Esophagus squamous epithelium (tissue), 4 donors: ENCODE measurements around the gene FCAR.
"Not testable (repeated sequence)": the region's sequence is repeated elsewhere in the genome, so short reads cannot be mapped to it uniquely, and the experiment has no call there.

ENCODE experiments used
- POLR2A ChIP-seq, 4 donors: fragments of 450-650 bp; IDR thresholded peaks; one replicate each; pipeline ENCODE4 v1.6.1; 2017; ENCODE audit warnings: antibody characterized with exemption in 4 of 4, mild to moderate bottlenecking in 4 of 4, moderate library complexity in 3 of 4
- TF ChIP-seq, protein P1 (sequence below), 6 experiments: fragments of 450-650 bp in 4 of 6; fragments of 200-600 bp in 2 of 6; sonication (generic) in 2 of 6; IDR thresholded peaks; one replicate each; pipeline ENCODE4 v1.5.1; 2016 to 2019; ENCODE audit warnings: antibody characterized with exemption in 6 of 6, mild to moderate bottlenecking in 4 of 6, moderate library complexity in 4 of 6

DNA sequence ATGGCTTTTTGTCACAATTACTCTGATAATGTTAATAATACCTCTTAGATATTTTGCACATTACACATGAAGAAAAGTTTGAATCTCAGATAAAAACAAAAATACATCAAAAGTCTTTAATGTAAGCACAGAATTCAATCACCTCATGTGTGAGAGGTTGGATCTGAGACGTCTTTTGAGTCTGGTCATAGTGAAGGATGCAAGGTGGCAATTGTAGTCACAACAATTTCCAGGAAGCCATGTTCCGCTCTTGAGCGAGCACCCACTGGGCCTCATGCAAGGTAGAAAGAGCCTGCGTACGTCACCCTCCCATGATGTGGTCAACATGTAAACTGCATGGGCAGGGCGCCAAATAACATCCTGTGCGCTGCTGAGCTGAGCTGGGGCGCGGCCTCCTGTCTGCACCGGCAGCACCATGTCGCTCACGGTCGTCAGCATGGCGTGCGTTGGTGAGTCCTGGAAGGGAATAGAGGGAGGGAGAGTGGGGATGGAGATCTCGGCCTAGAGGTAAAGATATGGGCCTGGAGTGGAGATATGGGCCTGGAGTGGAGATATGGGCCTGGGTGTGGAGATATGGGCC is 23.9 kb upstream of the FCAR start, which contains the start of gene KIR3DL2:
- TF ChIP-seq, protein P1, sequence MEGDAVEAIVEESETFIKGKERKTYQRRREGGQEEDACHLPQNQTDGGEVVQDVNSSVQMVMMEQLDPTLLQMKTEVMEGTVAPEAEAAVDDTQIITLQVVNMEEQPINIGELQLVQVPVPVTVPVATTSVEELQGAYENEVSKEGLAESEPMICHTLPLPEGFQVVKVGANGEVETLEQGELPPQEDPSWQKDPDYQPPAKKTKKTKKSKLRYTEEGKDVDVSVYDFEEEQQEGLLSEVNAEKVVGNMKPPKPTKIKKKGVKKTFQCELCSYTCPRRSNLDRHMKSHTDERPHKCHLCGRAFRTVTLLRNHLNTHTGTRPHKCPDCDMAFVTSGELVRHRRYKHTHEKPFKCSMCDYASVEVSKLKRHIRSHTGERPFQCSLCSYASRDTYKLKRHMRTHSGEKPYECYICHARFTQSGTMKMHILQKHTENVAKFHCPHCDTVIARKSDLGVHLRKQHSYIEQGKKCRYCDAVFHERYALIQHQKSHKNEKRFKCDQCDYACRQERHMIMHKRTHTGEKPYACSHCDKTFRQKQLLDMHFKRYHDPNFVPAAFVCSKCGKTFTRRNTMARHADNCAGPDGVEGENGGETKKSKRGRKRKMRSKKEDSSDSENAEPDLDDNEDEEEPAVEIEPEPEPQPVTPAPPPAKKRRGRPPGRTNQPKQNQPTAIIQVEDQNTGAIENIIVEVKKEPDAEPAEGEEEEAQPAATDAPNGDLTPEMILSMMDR (IDR thresholded peaks at IDR 0.05), result not testable (repeated sequence)
- not testable (repeated sequence) for TF ChIP-seq POLR2A (IDR thresholded peaks at IDR 0.05)
